ENCODE data around the gene NAA50.

- TF ChIP-seq CTCF (IDR thresholded peaks at IDR 0.05; ENCODE audit: low read length) (no peak), EZH2phosphoT487 (IDR thresholded peaks at IDR 0.05; ENCODE audit: low read length) (no peak), EZH2 (optimal IDR thresholded peaks at IDR 0.05; ENCODE audit: low read depth, low read length) (no peak)
Observed at GRCh38 chr3:113783463-113783862, 37.4 kb upstream of the NAA50 start.

Measured in MM.1S (cell line).